ENCODE results near the gene METTL17.

The METTL17 gene

DNA sequence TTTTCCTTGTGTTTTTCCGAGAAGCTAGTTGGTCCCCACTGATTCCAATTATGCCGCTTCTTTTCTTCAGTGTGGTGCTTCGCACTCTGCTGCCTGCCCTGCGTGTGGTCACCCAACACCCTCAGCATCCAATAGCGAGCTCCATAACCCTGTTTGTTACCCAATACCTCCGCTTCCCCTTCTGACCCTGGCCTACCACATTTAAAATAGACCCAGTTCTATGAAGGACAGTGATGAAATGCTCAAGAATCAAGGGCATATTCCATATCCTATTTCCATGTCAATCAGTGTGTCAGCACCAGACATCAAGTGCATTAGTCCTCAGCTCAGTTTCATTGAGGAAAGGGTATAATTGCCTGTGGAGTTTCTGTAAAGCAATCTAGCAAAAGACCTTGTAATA, 25.5 kb downstream of the METTL17 start:
- TF ChIP-seq CTCF (IDR thresholded peaks at IDR 0.05), result no peak
- DNase-seq (ENCODE audit: low spot score), result peak; percentile 33
- H3K27ac ChIP-seq, result no peak overlapping the region
- H3K4me3 ChIP-seq, result no peak overlapping the region

DNA sequence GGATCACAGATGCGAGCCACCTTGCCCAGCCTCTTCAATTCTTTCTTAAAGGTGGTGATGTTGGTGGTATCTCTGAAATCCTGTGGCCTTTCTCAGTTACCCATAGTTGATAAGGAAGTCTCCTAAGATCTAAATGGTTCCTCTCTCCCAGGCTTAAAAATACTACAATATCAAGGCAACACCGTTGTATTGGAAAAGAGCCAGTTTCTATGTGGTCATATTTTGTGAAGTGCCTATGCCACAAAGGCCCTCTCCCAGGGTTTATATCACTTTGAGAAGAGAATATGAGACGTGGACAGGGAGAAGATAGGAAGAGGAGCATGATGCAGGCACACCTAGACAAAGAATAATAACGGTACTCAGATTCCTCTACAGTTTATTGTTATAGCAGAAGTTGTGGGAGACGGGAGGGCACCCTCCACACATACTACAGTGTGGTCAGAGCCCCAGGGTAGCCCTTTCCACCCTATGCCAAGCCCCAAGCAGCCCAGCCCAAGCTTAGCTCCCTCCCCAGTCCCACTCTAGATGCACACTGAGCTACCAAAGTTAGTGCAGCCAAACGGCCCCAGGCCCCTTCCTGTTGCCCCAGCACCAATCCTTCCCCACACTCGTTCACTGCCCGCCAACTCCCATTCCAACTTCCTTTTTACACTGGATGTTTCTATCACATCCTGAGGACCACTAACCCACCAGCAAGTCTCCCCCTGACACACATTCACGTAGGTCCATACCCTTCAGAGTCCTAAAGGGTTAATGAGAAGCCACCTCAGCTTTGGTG, 26.8 kb downstream of the METTL17 start:
- H3K4me3 ChIP-seq, result no peak overlapping the region
- no peak overlapping the region for H3K27ac ChIP-seq
- TF ChIP-seq CTCF (IDR thresholded peaks at IDR 0.05), result no peak
- DNase-seq (ENCODE audit: low spot score), result no peak

GRCh38 chr14:21017528-21018245, 27.9 kb downstream of the METTL17 start:
- Histone ChIP-seq H3K4me3 (no peak overlapping the region), H3K27ac (no peak overlapping the region)
- peak; percentile 72 for DNase-seq (ENCODE audit: low spot score)
- TF ChIP-seq CTCF (IDR thresholded peaks at IDR 0.05), result no peak

DNA sequence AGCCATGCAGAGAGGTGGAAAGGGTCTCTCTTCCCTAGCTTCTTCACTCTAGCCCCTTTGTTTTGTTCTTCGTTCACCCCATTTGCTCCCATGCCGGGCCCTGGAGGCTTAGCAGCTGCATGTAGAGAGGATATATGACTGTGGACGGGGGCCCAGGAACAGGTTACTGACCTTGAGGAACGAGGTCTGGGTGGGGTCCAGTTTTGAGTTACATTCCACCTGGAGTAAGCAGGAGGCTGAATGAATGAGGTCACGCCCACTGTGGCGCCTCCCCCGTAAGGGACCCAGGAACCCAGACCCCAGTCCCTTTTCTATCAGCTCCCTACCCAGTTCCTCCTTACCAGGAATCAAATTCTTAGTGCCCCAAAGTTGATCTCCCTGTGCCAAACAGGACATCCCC, 28.5 kb downstream of the METTL17 start:
- no peak for TF ChIP-seq CTCF (IDR thresholded peaks at IDR 0.05)
- H3K27ac ChIP-seq, result no peak overlapping the region
- DNase-seq (ENCODE audit: low spot score), result peak; percentile 14
- H3K4me3 ChIP-seq, result no peak overlapping the region

- Histone ChIP-seq H3K4me3 (no peak overlapping the region), H3K27ac (no peak overlapping the region)
- TF ChIP-seq CTCF (IDR thresholded peaks at IDR 0.05), result no peak
- DNase-seq (ENCODE audit: low spot score), result peak; percentile 22
Measured at GRCh38 chr14:21018781-21019180, 29.0 kb downstream of the METTL17 start.

GRCh38 chr14:21019366-21019765, 29.6 kb downstream of the METTL17 start:
- TF ChIP-seq CTCF (IDR thresholded peaks at IDR 0.05), result no peak
- Histone ChIP-seq H3K27ac (no peak overlapping the region), H3K4me3 (no peak overlapping the region)
- peak; percentile 31 for DNase-seq (ENCODE audit: low spot score)
